ENCODE measurements around the gene CTR9.

DNA sequence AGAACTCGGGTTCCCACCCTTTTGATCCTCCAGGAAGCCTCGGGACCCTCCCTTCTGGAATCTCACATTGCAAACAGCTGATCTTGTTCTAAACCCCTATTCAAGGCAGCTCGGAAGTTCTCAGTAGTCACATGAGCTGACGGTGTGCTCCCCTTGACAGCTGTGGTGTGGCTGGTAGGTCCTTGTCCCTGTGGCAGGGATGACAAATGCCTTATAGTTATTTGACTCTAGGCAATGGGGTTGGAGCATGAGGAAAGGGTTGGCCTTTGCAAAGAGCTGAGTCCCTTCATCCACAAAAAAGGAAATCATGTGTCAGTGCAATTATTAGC is 34.1 kb downstream of the CTR9 start:
- TF ChIP-seq, protein P1, sequence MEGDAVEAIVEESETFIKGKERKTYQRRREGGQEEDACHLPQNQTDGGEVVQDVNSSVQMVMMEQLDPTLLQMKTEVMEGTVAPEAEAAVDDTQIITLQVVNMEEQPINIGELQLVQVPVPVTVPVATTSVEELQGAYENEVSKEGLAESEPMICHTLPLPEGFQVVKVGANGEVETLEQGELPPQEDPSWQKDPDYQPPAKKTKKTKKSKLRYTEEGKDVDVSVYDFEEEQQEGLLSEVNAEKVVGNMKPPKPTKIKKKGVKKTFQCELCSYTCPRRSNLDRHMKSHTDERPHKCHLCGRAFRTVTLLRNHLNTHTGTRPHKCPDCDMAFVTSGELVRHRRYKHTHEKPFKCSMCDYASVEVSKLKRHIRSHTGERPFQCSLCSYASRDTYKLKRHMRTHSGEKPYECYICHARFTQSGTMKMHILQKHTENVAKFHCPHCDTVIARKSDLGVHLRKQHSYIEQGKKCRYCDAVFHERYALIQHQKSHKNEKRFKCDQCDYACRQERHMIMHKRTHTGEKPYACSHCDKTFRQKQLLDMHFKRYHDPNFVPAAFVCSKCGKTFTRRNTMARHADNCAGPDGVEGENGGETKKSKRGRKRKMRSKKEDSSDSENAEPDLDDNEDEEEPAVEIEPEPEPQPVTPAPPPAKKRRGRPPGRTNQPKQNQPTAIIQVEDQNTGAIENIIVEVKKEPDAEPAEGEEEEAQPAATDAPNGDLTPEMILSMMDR (IDR thresholded peaks at IDR 0.05), result no peak
- TF ChIP-seq POLR2A (IDR thresholded peaks at IDR 0.05) (no peak), EP300 (IDR thresholded peaks at IDR 0.05) (no peak)

Data from tibial nerve (tissue), 4 donors.